HepG2 (cell line): Measurements from ENCODE around the gene PRSS8. TPM values are rescaled to one million over a fixed set of nuclear protein-coding genes. Genes with fewer than 3 reads are reported as not detected.
A peak's percentile ranks its signal among the peaks of the same experiment; 100 is the strongest.

Source experiments
- ATAC-seq: fragments of 200-7000 bp; cut with Tn5 transposase; 3 replicates; pipeline ENCODE4 v1.9.1; 2020; ENCODE audit warnings: mild to moderate bottlenecking, moderate library complexity
- BruUV-seq: library from RNA; stranded (reverse); fragments of 400-500 nt; replicated peaks from 2 replicates; lab custom pipeline; 2021; lab: Mats Ljungman, UMichigan
- CTCF ChIA-PET: fragments of 300-600 bp; formaldehyde crosslinking; extraction: SDS; loops from one replicate; lab custom pipeline; 2021; ENCODE audit warnings: low total read pairs, inconsistent platforms, low intra/inter-chr PET ratio; lab: Yijun Ruan, JAX
- POLR2A ChIA-PET: fragments of 350-600 bp; sonication (Branson Sonifier 250); formaldehyde crosslinking; loops from one replicate; lab custom pipeline; 2020; ENCODE audit warnings: antibody characterized with exemption, inconsistent platforms; lab: Yijun Ruan, JAX
- DNase-seq: peaks from one replicate; pipeline ENCODE4 v3.0.0-alpha.2; 2015; ENCODE audit warnings: low spot score
- FAIRE-seq: peaks from 3 replicates; lab custom pipeline; 2011; peaks lifted over from hg19 to GRCh38; lab: Jason Lieb, UNC
- H2AFZ ChIP-seq: one replicate; pipeline ENCODE4 v1.6.1; 2011; ENCODE audit warnings: low read length, inconsistent platforms
- H3K27ac ChIP-seq: fragments of 300-600 bp; 3 replicates; pipeline ENCODE4 v1.8.0; 2011; ENCODE audit warnings: mixed run types, mild to moderate bottlenecking, mixed read lengths, low read length, inconsistent platforms; ENCODE audit not compliant: insufficient read depth; ENCODE audit errors: extremely low read length
- H3K27me3 ChIP-seq, 2 experiments: fragments of 200-600 bp in 1 of 2; 2 replicates in 1 of 2; 3 replicates in 1 of 2; pipeline versions ENCODE4 v1.6.0 to v1.8.0; 2011; ENCODE audit warnings: low read length in 2 of 2, mild to moderate bottlenecking in 2 of 2, moderate library complexity in 2 of 2, inconsistent platforms in 1 of 2; ENCODE audit not compliant: insufficient read depth in 2 of 2, control insufficient read depth in 1 of 2
- H3K36me3 ChIP-seq, 2 experiments: fragments of 200-600 bp in 1 of 2; replicated peaks in 1 of 2; 2 replicates in 1 of 2; 3 replicates in 1 of 2; pipeline versions ENCODE4 v1.5.1 to v1.8.0; 2011; ENCODE audit warnings: low read length in 2 of 2, inconsistent platforms in 1 of 2; ENCODE audit not compliant: insufficient read depth in 2 of 2, control insufficient read depth in 1 of 2
- H3K4me1 ChIP-seq: 2 replicates; pipeline ENCODE4 v1.5.1; 2012; ENCODE audit warnings: low read length, inconsistent platforms; ENCODE audit not compliant: insufficient read depth
- H3K4me2 ChIP-seq: 2 replicates; pipeline ENCODE4 v1.6.0; 2011; ENCODE audit warnings: low read depth, low read length, inconsistent platforms
- H3K4me3 ChIP-seq, 3 experiments: fragments of 200-600 bp in 1 of 3; sonication (generic), shearing (Covaris generic) in 1 of 3; replicated peaks in 1 of 3; 2 replicates each; pipeline ENCODE4 v1.5.1; 2011 to 2016; ENCODE audit warnings: low read length in 3 of 3, inconsistent platforms in 2 of 3, low read depth in 2 of 3, mild to moderate bottlenecking in 2 of 3, control low read depth in 1 of 3, mixed read lengths in 1 of 3; ENCODE audit not compliant: insufficient read depth in 1 of 3
- H3K79me2 ChIP-seq: one replicate; pipeline ENCODE4 v1.6.1; 2011; ENCODE audit warnings: low read length, inconsistent platforms; ENCODE audit not compliant: insufficient read depth
- H3K9ac ChIP-seq: 2 replicates; pipeline ENCODE4 v1.6.0; 2011; ENCODE audit warnings: mild to moderate bottlenecking, low read depth, low read length, inconsistent platforms; ENCODE audit not compliant: insufficient read depth
- H3K9me3 ChIP-seq: 2 replicates; pipeline ENCODE4 v1.5.1; 2012; ENCODE audit warnings: mild to moderate bottlenecking, low read length
- H4K20me1 ChIP-seq: 2 replicates; pipeline ENCODE4 v1.6.0; 2011; ENCODE audit warnings: inconsistent platforms, mild to moderate bottlenecking, low read length, moderate library complexity; ENCODE audit not compliant: insufficient read depth
- CENPT ChIP-seq: sonication (generic); formaldehyde crosslinking; IDR thresholded peaks from 2 replicates; pipeline ENCODE4 v1.8.0; 2022; ENCODE audit warnings: low read depth, mild to moderate bottlenecking, moderate library complexity, missing genetic modification reagents
- DNMT3B ChIP-seq: conservative IDR thresholded peaks from 2 replicates; pipeline ENCODE4 v1.6.1; 2016; ENCODE audit warnings: missing biosample characterization, control low read depth
- ETV6 ChIP-seq: sonication (generic); formaldehyde crosslinking; conservative IDR thresholded peaks from 2 replicates; pipeline ENCODE4 v1.4.0; 2020; ENCODE audit warnings: missing genetic modification reagents
- FLYWCH1 ChIP-seq: sonication (generic); formaldehyde crosslinking; IDR thresholded peaks from 2 replicates; pipeline ENCODE4 v1.8.1; 2023; ENCODE audit warnings: mild to moderate bottlenecking, missing genetic modification reagents
- HOXA3 ChIP-seq: sonication (generic); formaldehyde crosslinking; IDR thresholded peaks from 2 replicates; pipeline ENCODE4 v1.5.0; 2020; ENCODE audit warnings: missing genetic modification reagents
- IRF2 ChIP-seq: IDR thresholded peaks from 2 replicates; pipeline ENCODE4 v1.6.1; 2018; ENCODE audit warnings: missing genetic modification reagents, missing compliant biosample characterization
- MLLT10 ChIP-seq: sonication (generic); formaldehyde crosslinking; IDR thresholded peaks from 2 replicates; pipeline ENCODE4 v1.4.0; 2020; ENCODE audit warnings: missing genetic modification reagents
- MXD4 ChIP-seq: IDR thresholded peaks from 2 replicates; pipeline ENCODE4 v1.6.1; 2016; ENCODE audit warnings: mild to moderate bottlenecking, missing biosample characterization, missing genetic modification reagents
- MYC ChIP-seq: sonication (generic); formaldehyde crosslinking; IDR thresholded peaks from 2 replicates; pipeline ENCODE4 v1.9.0; 2021; ENCODE audit warnings: missing genetic modification reagents, borderline replicate concordance
- NPAS2 ChIP-seq: sonication (generic); formaldehyde crosslinking; IDR thresholded peaks from 2 replicates; pipeline ENCODE4 v1.8.0; 2022; ENCODE audit warnings: mild to moderate bottlenecking, missing genetic modification reagents, borderline replicate concordance
- PPARG ChIP-seq: conservative IDR thresholded peaks from 2 replicates; pipeline ENCODE4 v1.6.1; 2016; ENCODE audit warnings: missing biosample characterization, missing genetic modification reagents
- SATB2 ChIP-seq: sonication (generic); formaldehyde crosslinking; IDR thresholded peaks from 2 replicates; pipeline ENCODE4 v1.5.0; 2020; ENCODE audit warnings: missing genetic modification reagents
- SIX4 ChIP-seq: sonication (generic); formaldehyde crosslinking; IDR thresholded peaks from 2 replicates; pipeline ENCODE4 v1.4.0; 2020; ENCODE audit warnings: missing genetic modification reagents
- SPEN ChIP-seq: sonication (generic); formaldehyde crosslinking; IDR thresholded peaks from 2 replicates; pipeline ENCODE4 v1.5.1; 2020; ENCODE audit warnings: low read depth, mild to moderate bottlenecking, missing genetic modification reagents
- SSRP1 ChIP-seq: IDR thresholded peaks from 2 replicates; pipeline ENCODE4 v1.6.1; 2016; ENCODE audit warnings: control low read depth
- STAT5B ChIP-seq: sonication (generic); formaldehyde crosslinking; IDR thresholded peaks from 2 replicates; pipeline ENCODE4 v1.4.0; 2020; ENCODE audit warnings: missing genetic modification reagents
- TAF1 ChIP-seq: sonication (generic); formaldehyde crosslinking; IDR thresholded peaks from 2 replicates; pipeline ENCODE4 v1.4.0; 2020; ENCODE audit warnings: missing genetic modification reagents
- THYN1 ChIP-seq: sonication (generic); formaldehyde crosslinking; IDR thresholded peaks from 2 replicates; pipeline ENCODE4 v1.8.1; 2023; ENCODE audit warnings: low read depth, mild to moderate bottlenecking, moderate library complexity, missing genetic modification reagents, borderline replicate concordance
- TRIM24 ChIP-seq: sonication (generic); formaldehyde crosslinking; IDR thresholded peaks from 2 replicates; pipeline ENCODE4 v1.8.0; 2022; ENCODE audit warnings: mild to moderate bottlenecking, missing genetic modification reagents
- ZKSCAN1 ChIP-seq: fragments of 150-350 bp; IDR thresholded peaks from 2 replicates; pipeline ENCODE4 v1.6.1; 2014; ENCODE audit warnings: low read length
- ZNF121 ChIP-seq: sonication (generic); formaldehyde crosslinking; IDR thresholded peaks from 2 replicates; pipeline ENCODE4 v1.5.0; 2020; ENCODE audit warnings: mild to moderate bottlenecking, missing genetic modification reagents
- ZNF20 ChIP-seq: sonication (generic); formaldehyde crosslinking; IDR thresholded peaks from 2 replicates; pipeline ENCODE4 v1.4.0; 2020; ENCODE audit warnings: mild to moderate bottlenecking, moderate library complexity, missing genetic modification reagents
- ZNF256 ChIP-seq: sonication (generic); formaldehyde crosslinking; conservative IDR thresholded peaks from 2 replicates; pipeline ENCODE4 v1.4.0; 2020; ENCODE audit warnings: missing genetic modification reagents
- ZNF33B ChIP-seq: sonication (generic); formaldehyde crosslinking; IDR thresholded peaks from 2 replicates; pipeline ENCODE4 v1.5.1; 2020; ENCODE audit warnings: mild to moderate bottlenecking, missing genetic modification reagents
- ZNF44 ChIP-seq: sonication (generic); formaldehyde crosslinking; IDR thresholded peaks from 2 replicates; pipeline ENCODE4 v1.5.1; 2020; ENCODE audit warnings: mild to moderate bottlenecking, missing genetic modification reagents
- ZNF605 ChIP-seq: sonication (generic); formaldehyde crosslinking; IDR thresholded peaks from 2 replicates; pipeline ENCODE4 v1.8.0; 2022; ENCODE audit warnings: mild to moderate bottlenecking, missing genetic modification reagents
- ZNF737 ChIP-seq: sonication (generic); formaldehyde crosslinking; IDR thresholded peaks from 2 replicates; pipeline ENCODE4 v1.5.0; 2020; ENCODE audit warnings: missing genetic modification reagents, mild to moderate bottlenecking, borderline replicate concordance
- ZNF816 ChIP-seq: sonication (generic); formaldehyde crosslinking; IDR thresholded peaks from 2 replicates; pipeline ENCODE4 v1.8.0; 2022; ENCODE audit warnings: missing genetic modification reagents, mild to moderate bottlenecking, borderline replicate concordance
- ZSCAN31 ChIP-seq: sonication (generic); formaldehyde crosslinking; IDR thresholded peaks from 2 replicates; pipeline ENCODE4 v1.5.0; 2020; ENCODE audit warnings: low read depth, mild to moderate bottlenecking, missing genetic modification reagents
- WGBS: methylation state at CpG from one replicate; pipeline ENCODE4 v1.1.6; 2017; ENCODE audit warnings: low lambda C conversion rate; 5-methylcytosine and 5-hydroxymethylcytosine counted together
- in situ Hi-C: cut with HindIII; loops from 2 replicates; pipeline ENCODE4 v1.10.0; 2017; ENCODE audit warnings: low pct_unique_long_range_greater_than_20kb; ENCODE audit not compliant: extremely low pct_ligation_motif_present
- intact Hi-C: fragments of 100-400 bp; cut with micrococcal nuclease; formaldehyde crosslinking; loops from one replicate; pipeline ENCODE4 v1.10.0; 2022; ENCODE audit not compliant: unreplicated experiment
- polyA plus RNA-seq, 8 experiments: library from polyadenylated mRNA; depleted of rRNA in 3 of 8; stranded (reverse) in 7 of 8; unstranded in 1 of 8; fragments of >200 nt; fragmentation: Illumina TruSeq in 4 of 8; extraction: Trizol in 4 of 8; gene quantifications; 2 replicates each; pipeline versions ENCODE4 v1.2.1 to v1.2.3, GENCODE V29; 2011 to 2016; ENCODE audit warnings: low read depth in 4 of 8, missing spikeins in 1 of 8, mixed read lengths in 1 of 8; ENCODE audit not compliant: insufficient read depth in 1 of 8
- total RNA-seq, 5 experiments: library from RNA; depleted of rRNA; stranded (reverse); fragments of >200 nt; fragmentation: Illumina TruSeq; extraction: Trizol; gene quantifications; 2 replicates each; pipeline ENCODE4 v1.2.3, GENCODE V29; 2016; ENCODE audit warnings: low read depth in 1 of 5

The PRSS8 gene
- total and polyA plus RNA-seq, 2 of the 13 experiments (the other 11 are each of a cell fraction or from before 2014, with no cell fraction given) = 2.6 to 7.2 TPM

DNA sequence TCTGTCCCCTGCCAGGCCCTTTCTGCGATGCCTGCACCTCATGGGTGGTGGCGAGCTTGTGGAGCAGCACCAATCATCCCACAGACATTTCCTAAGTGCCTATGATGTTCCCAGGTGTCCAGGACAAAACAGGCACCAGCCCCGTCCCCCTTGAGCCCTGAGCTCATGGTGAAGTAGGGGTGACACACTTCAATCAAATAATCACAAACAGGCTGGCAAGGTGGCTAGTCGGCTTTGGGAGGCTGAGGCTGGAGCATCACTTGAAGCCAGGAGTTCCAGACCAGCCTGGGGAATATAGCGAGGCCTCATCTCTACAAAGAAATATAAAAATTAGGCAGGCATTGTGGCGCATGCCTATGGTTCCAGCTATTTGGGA, 748 bp upstream of the PRSS8 start (continued):
- TF ChIP-seq ZNF44 (CRISPR knock-in tag) (no peak), NPAS2 (no peak), MYC (CRISPR knock-in tag) (no peak), THYN1 (no peak), ZNF20 (CRISPR knock-in tag) (no peak)

DNA sequence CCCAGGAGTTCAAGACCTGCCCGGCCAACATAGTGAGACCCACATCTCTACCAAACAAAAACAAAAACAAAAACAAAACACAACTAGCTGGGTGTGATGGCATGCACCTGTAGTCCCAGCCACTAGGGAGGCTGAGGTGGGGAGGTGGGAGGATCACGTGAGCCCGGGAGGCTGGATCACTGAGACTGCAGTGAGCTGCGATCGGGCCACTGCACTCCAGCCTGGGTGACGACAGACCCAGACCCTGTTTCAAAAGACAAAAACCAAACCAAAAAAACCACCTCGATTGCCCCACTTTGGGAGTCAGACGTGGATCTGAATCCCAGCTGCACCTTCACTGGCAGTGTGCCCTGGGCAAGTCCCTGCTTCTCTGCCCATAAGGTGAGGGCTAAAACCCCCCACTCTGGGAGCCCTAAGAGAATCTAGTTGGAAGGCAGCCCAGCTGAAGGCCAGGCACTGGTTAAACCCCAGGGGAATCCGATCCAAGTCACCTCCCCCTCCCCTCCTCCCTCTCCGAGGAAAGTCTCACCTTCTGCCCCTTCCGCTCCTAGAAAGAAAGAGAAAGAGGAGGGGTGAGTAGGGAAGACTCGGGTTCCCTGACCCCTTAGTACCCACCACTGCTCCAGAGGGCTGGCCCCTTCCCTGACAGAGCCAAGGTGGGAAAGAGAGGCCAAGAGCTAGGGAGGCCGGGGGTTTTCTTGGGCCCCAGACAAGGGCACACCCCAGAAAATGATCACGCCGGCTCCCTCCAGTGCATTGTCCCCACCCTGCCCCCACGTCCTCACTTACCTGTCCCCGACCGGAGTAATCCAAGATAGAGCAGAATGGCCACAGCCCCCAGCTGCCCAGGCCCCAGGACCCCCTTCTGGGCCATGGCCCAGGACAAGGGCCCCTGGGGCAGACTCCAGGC, 647 bp downstream of the PRSS8 start:
- peak overlapping the region; percentile 25 for H3K9ac ChIP-seq
- peaks cover 4 to 6% of the 10 kb centered on the region in 2 experiments; a peak in 4 of 5 replicates for H3K36me3 ChIP-seq
- POLR2A ChIA-PET = interaction anchor here (1.0 to 11.4 kb wide), 7 partner anchors 14 to 378 kb away, joined by 3 to 275 read pairs (median 3); partner anchors contain the start of genes HSD3B7, KAT8 and ZNF668
- in situ Hi-C loops (no loop called here), intact Hi-C loops (no loop called here)
- peak; percentile 60 for FAIRE-seq
- H3K4me1 ChIP-seq = peaks cover 48% of the 10 kb centered on the region
- peaks cover 2 to 3% of the 10 kb centered on the region in 2 experiments; a peak in 2 of 5 replicates for H3K27me3 ChIP-seq
- H3K79me2 ChIP-seq = no peaks in the 10 kb centered on the region
- no peak overlapping the region for H3K27ac ChIP-seq
- peak; percentile 37 for ATAC-seq
- WGBS = 31% methylated on average over 13 of the region's 18 CpGs
- BruUV-seq = TSS peak; percentile 43
- H3K4me3 ChIP-seq = peak overlapping the region; percentile 35 to 69 (median 40)
- CTCF ChIA-PET = no interaction called here
- no peak for DNase-seq
- peak overlapping the region; percentile 77 for H3K4me2 ChIP-seq
- no peaks in the 10 kb centered on the region for H4K20me1 ChIP-seq
- H2AFZ ChIP-seq = no peak overlapping the region
- no peaks in the 10 kb centered on the region for H3K9me3 ChIP-seq
- no peak for TF ChIP-seq SPEN (CRISPR knock-in tag)
- no peak for TF ChIP-seq MXD4 (CRISPR knock-in tag)
- TF ChIP-seq SIX4 = no peak
- TF ChIP-seq FLYWCH1 (CRISPR knock-in tag) = no peak
- TF ChIP-seq IRF2 (CRISPR knock-in tag) = no peak
- TF ChIP-seq ZNF256 (CRISPR knock-in tag) = 0 out of 2 replicates have a peak, but pooled peaks have one; percentile 58
- TF ChIP-seq ZNF121 = 0 out of 2 replicates have a peak, but pooled peaks have one; percentile 10
- no peak for TF ChIP-seq DNMT3B (CRISPR knock-in tag)
- no peak for TF ChIP-seq TAF1 (CRISPR knock-in tag)
- TF ChIP-seq ZNF816 (CRISPR knock-in tag) = no peak
- TF ChIP-seq ZKSCAN1 = no peak
- no peak for TF ChIP-seq ZNF737 (CRISPR knock-in tag)
- TF ChIP-seq HOXA3 (CRISPR knock-in tag) = no peak
- no peak for TF ChIP-seq TRIM24 (CRISPR knock-in tag)
- TF ChIP-seq ZNF33B (CRISPR knock-in tag) = no peak
- no peak for TF ChIP-seq MLLT10 (CRISPR knock-in tag)
- no peak for TF ChIP-seq SSRP1
- no peak for TF ChIP-seq SATB2
- no peak for TF ChIP-seq STAT5B (CRISPR knock-in tag)
- peak; percentile 38; the same call in 1 of the 2 replicates for TF ChIP-seq ZNF605 (CRISPR knock-in tag)
- no peak for TF ChIP-seq ZSCAN31 (CRISPR knock-in tag)
- TF ChIP-seq CENPT = no peak
- no peak for TF ChIP-seq PPARG (CRISPR knock-in tag)
- TF ChIP-seq ETV6 = no peak
